HCT116 (cell line): Measurements from ENCODE around the gene NPFFR1. TPM values are rescaled to one million over a fixed set of nuclear protein-coding genes. Genes with fewer than 3 reads are reported as not detected.
"Not testable (repeated sequence)": the region's sequence is repeated elsewhere in the genome, so short reads cannot be mapped to it uniquely, and the experiment has no call there.

Experiments used
- ATAC-seq: fragments of 200-7000 bp; cut with Tn5 transposase; 2 replicates; pipeline ENCODE4 v1.9.1; 2020; ENCODE audit warnings: mild to moderate bottlenecking, moderate library complexity
- BruUV-seq: library from RNA; stranded (reverse); fragments of 400-500 nt; replicated peaks from 2 replicates; lab custom pipeline; 2021; lab: Mats Ljungman, UMichigan
- CTCF ChIA-PET: fragments of 300-600 bp; sonication (Branson Sonifier 250); formaldehyde crosslinking; loops from one replicate; lab custom pipeline; 2021; ENCODE audit warnings: antibody characterized with exemption; lab: Charles Lee
- POLR2A ChIA-PET: fragments of 300-600, 350-600 bp; sonication (Branson Sonifier 250); formaldehyde crosslinking; loops from one replicate; lab custom pipeline; 2021; ENCODE audit warnings: antibody characterized with exemption; lab: Charles Lee
- RAD21 ChIA-PET, 2 experiments: fragments of 300-600 bp; sonication (Branson Sonifier 250); formaldehyde crosslinking; loops; one replicate each; lab custom pipeline; 2023; ENCODE audit warnings: low total read pairs in 2 of 2; ENCODE audit not compliant: uncharacterized antibody in 2 of 2, unreplicated experiment in 2 of 2, low non-redundant PET in 1 of 2; lab: Charles Lee
- DNase-seq: peaks from one replicate; pipeline ENCODE4 v3.0.0-alpha.2; 2010; ENCODE audit warnings: low read depth, low spot score
- H2AFZ ChIP-seq: fragments of 200-600 bp; shearing (Covaris generic), sonication (generic); 2 replicates; pipeline ENCODE4 v1.6.1; 2017; ENCODE audit warnings: low read depth, mixed run types, mixed read lengths, antibody characterized with exemption, low read length; ENCODE audit not compliant: poor library complexity, severe bottlenecking
- H3K27ac ChIP-seq: 2 replicates; pipeline ENCODE4 v1.5.1; 2012; ENCODE audit warnings: low read depth, low read length
- H3K27me3 ChIP-seq: fragments of 200-600 bp; sonication (generic); 2 replicates; pipeline ENCODE4 v1.6.1; 2016; ENCODE audit warnings: mixed run types, low read length, mixed read lengths; ENCODE audit not compliant: insufficient read depth
- H3K36me3 ChIP-seq, 2 experiments: fragments of 200-500 bp in 1 of 2; fragments of 200-600 bp in 1 of 2; sonication (Bioruptor generic) in 1 of 2; sonication (generic) in 1 of 2; 2 replicates each; pipeline versions ENCODE4 v1.5.1 to v1.6.1; 2014 to 2016; ENCODE audit warnings: low read length in 2 of 2, inconsistent platforms in 1 of 2, mixed read lengths in 1 of 2, mixed run types in 1 of 2; ENCODE audit not compliant: insufficient read depth in 2 of 2, control insufficient read depth in 1 of 2
- H3K4me1 ChIP-seq, 2 experiments: fragments of 200-600 bp in 1 of 2; sonication (generic) in 1 of 2; 2 replicates each; pipeline versions ENCODE4 v1.5.1 to v1.6.1; 2012 to 2017; ENCODE audit warnings: low read length in 2 of 2, inconsistent platforms in 1 of 2, mild to moderate bottlenecking in 1 of 2, mixed read lengths in 1 of 2, mixed run types in 1 of 2, moderate library complexity in 1 of 2; ENCODE audit not compliant: insufficient read depth in 2 of 2, control insufficient read depth in 1 of 2
- H3K4me2 ChIP-seq: fragments of 200-600 bp; sonication (generic); 2 replicates; pipeline ENCODE4 v1.6.1; 2017; ENCODE audit warnings: mixed run types, low read length, mixed read lengths
- H3K4me3 ChIP-seq, 2 experiments: fragments of 200-600 bp in 1 of 2; sonication (generic) in 1 of 2; replicated peaks in 1 of 2; 2 replicates each; pipeline ENCODE4 v1.5.1; 2011 to 2016; ENCODE audit warnings: low read length in 2 of 2, control low read depth in 1 of 2, low read depth in 1 of 2, mild to moderate bottlenecking in 1 of 2, mixed read lengths in 1 of 2, mixed run types in 1 of 2
- H3K79me2 ChIP-seq: fragments of 200-600 bp; sonication (generic); 2 replicates; pipeline ENCODE4 v1.6.1; 2017; ENCODE audit warnings: mild to moderate bottlenecking, mixed run types, low read length, moderate library complexity, mixed read lengths; ENCODE audit not compliant: insufficient read depth
- H3K9ac ChIP-seq: fragments of 200-600 bp; sonication (generic); 2 replicates; pipeline ENCODE4 v1.6.1; 2016; ENCODE audit warnings: low read length, mixed read lengths
- H3K9me2 ChIP-seq: fragments of 200-600 bp; sonication (generic), shearing (Covaris generic); 2 replicates; pipeline ENCODE4 v1.6.1; 2017; ENCODE audit warnings: mixed run types, mild to moderate bottlenecking, moderate library complexity; ENCODE audit not compliant: insufficient read depth
- H3K9me3 ChIP-seq, 2 experiments: fragments of 200-500 bp in 1 of 2; fragments of 200-600 bp in 1 of 2; sonication (Bioruptor generic) in 1 of 2; sonication (generic) in 1 of 2; 2 replicates each; pipeline ENCODE4 v1.6.1; 2014 to 2017; ENCODE audit warnings: low read length in 2 of 2, mixed read lengths in 2 of 2, inconsistent platforms in 1 of 2, low read depth in 1 of 2, mild to moderate bottlenecking in 1 of 2, mixed run types in 1 of 2, moderate library complexity in 1 of 2; ENCODE audit not compliant: control insufficient read depth in 1 of 2, insufficient read depth in 1 of 2
- H4K20me1 ChIP-seq: fragments of 200-600 bp; sonication (generic), shearing (Covaris generic); 2 replicates; pipeline ENCODE4 v1.6.1; 2017; ENCODE audit warnings: mixed run types, mild to moderate bottlenecking, moderate library complexity; ENCODE audit not compliant: insufficient read depth
- ATF3 ChIP-seq: IDR thresholded peaks from 2 replicates; pipeline ENCODE4 v1.6.1; 2012
- CBX3 ChIP-seq: IDR thresholded peaks from 2 replicates; pipeline ENCODE4 v1.6.1; 2012; ENCODE audit warnings: low read depth
- CEBPB ChIP-seq: IDR thresholded peaks from 2 replicates; pipeline ENCODE4 v1.6.1; 2012; ENCODE audit warnings: low read depth
- CTCF ChIP-seq, 3 experiments: fragments of 200-600 bp in 1 of 3; sonication (generic) in 1 of 3; IDR thresholded peaks in 2 of 3; conservative IDR thresholded peaks in 1 of 3; 2 replicates each; pipeline ENCODE4 v1.5.1; 2012 to 2017; ENCODE audit warnings: low read depth in 2 of 3, low read length in 2 of 3, antibody characterized with exemption in 1 of 3, borderline replicate concordance in 1 of 3, control low read depth in 1 of 3, mild to moderate bottlenecking in 1 of 3, mixed read lengths in 1 of 3, mixed run types in 1 of 3, moderate library complexity in 1 of 3; ENCODE audit not compliant: insufficient read depth in 1 of 3
- ELF1 ChIP-seq: IDR thresholded peaks from 2 replicates; pipeline ENCODE4 v1.6.1; 2012; ENCODE audit warnings: low read depth, borderline replicate concordance
- EZH2 ChIP-seq: fragments of 200-600 bp; sonication (generic); IDR thresholded peaks from 2 replicates; pipeline ENCODE4 v1.6.1; 2017; ENCODE audit warnings: antibody characterized with exemption, mixed run types
- EZH2phosphoT487 ChIP-seq: fragments of 200-600 bp; IDR thresholded peaks from 2 replicates; pipeline ENCODE4 v1.6.1; 2018; ENCODE audit warnings: antibody characterized with exemption, borderline replicate concordance
- JUND ChIP-seq: IDR thresholded peaks from 2 replicates; pipeline ENCODE4 v1.6.1; 2012
- MAX ChIP-seq: IDR thresholded peaks from 2 replicates; pipeline ENCODE4 v1.6.1; 2012
- POLR2A ChIP-seq: IDR thresholded peaks from 2 replicates; pipeline ENCODE4 v1.7.0; 2011; ENCODE audit warnings: borderline replicate concordance; ENCODE audit not compliant: insufficient read depth, insufficient read length; ENCODE audit errors: extremely low read depth
- POLR2AphosphoS5 ChIP-seq: IDR thresholded peaks from 2 replicates; pipeline ENCODE4 v1.6.1; 2011; ENCODE audit warnings: mild to moderate bottlenecking, low read depth, low read length, moderate library complexity
- RAD21 ChIP-seq: IDR thresholded peaks from 2 replicates; pipeline ENCODE4 v1.6.1; 2012; ENCODE audit warnings: low read depth, mild to moderate bottlenecking
- SP1 ChIP-seq: IDR thresholded peaks from 2 replicates; pipeline ENCODE4 v1.6.1; 2012; ENCODE audit warnings: low read depth
- YY1 ChIP-seq: IDR thresholded peaks from 2 replicates; pipeline ENCODE4 v1.6.1; 2011; ENCODE audit warnings: low read length, low read depth, moderate library complexity, mild to moderate bottlenecking; ENCODE audit not compliant: insufficient replicate concordance; ENCODE audit errors: extremely low read depth
- ZFX ChIP-seq: fragments of 450-650 bp; IDR thresholded peaks from 2 replicates; pipeline ENCODE4 v1.6.1; 2017
- ZNF274 ChIP-seq: fragments of 200-500 bp; sonication (Bioruptor generic); IDR thresholded peaks from 2 replicates; pipeline ENCODE4 v1.6.1; 2014; ENCODE audit warnings: mild to moderate bottlenecking, low read depth, low read length, inconsistent platforms
- intact Hi-C: fragments of 100-400 bp; cut with micrococcal nuclease; formaldehyde crosslinking; loops from 2 replicates; pipeline ENCODE4 v1.10.0; 2022
- total RNA-seq: library from RNA; stranded (reverse); gene quantifications from one replicate; pipeline ENCODE4 v1.2.1, GENCODE V29; 2021; ENCODE audit not compliant: unreplicated experiment

The NPFFR1 gene
- total RNA-seq, 1 experiment from 2014 or later: 0.02 TPM

- ATAC-seq: peak; percentile 78
- H3K79me2 ChIP-seq: peaks cover 83% of the 10 kb centered on the region
- H3K27me3 ChIP-seq, H3K9ac ChIP-seq, H4K20me1 ChIP-seq, DNase-seq, H3K9me3 ChIP-seq, H2AFZ ChIP-seq, H3K9me2 ChIP-seq, H3K4me3 ChIP-seq, BruUV-seq: not testable (repeated sequence)
- ChIA-PET CTCF (interaction anchor here (0.6 to 5.7 kb wide), 12 partner anchors 42 to 241 kb away, joined by 3 to 174 read pairs (median 10); partner anchors contain the start of gene TYSND1), POLR2A (interaction anchor here (0.7 to 3.3 kb wide), 6 partner anchors 10 to 164 kb away, joined by 3 to 19 read pairs (median 6); partner anchors contain the start of gene PPA1), RAD21 (interaction anchor here (0.6 to 2.8 kb wide), 5 partner anchors 33 to 237 kb away, joined by 5 to 30 read pairs (median 7); no protein-coding TSS in a partner anchor)
- H3K27ac ChIP-seq: peak overlapping the region; percentile 67
- peaks cover 4 to 15% of the 10 kb centered on the region in 2 experiments; a peak in 3 of 4 replicates for H3K36me3 ChIP-seq
- peak overlapping the region; percentile 70 for H3K4me2 ChIP-seq
- peaks cover 24 to 36% of the 10 kb centered on the region in 2 experiments for H3K4me1 ChIP-seq
- intact Hi-C loops: loop anchor here (5.0 kb wide), 1 partner anchor 314 kb away; no protein-coding TSS in a partner anchor
- TF ChIP-seq MAX (0 out of 2 replicates have a peak, but pooled peaks have one; percentile 4), CBX3 (peak; percentile 52; the same call in 1 of the 2 replicates)
These were observed 60.9 kb downstream of the NPFFR1 start for GRCh38 chr10:70222811-70223447.

- H3K4me1 ChIP-seq: peaks cover 24 to 36% of the 10 kb centered on the region in 2 experiments
- CTCF ChIA-PET: interaction anchor here (0.6 to 5.7 kb wide), 22 partner anchors 10 to 212 kb away, joined by 3 to 174 read pairs (median 6); partner anchors contain the start of genes PPA1, SAR1A and TYSND1
- no peak overlapping the region for H2AFZ ChIP-seq
- no peaks in the 10 kb centered on the region for H3K9me2 ChIP-seq
- no peaks in the 10 kb centered on the region for H3K27me3 ChIP-seq
- peak; percentile 85 for ATAC-seq
- H3K4me2 ChIP-seq: peak overlapping the region; percentile 70
- no peaks in the 10 kb centered on the region for H3K9me3 ChIP-seq
- POLR2A ChIA-PET: interaction anchor here (0.7 to 3.3 kb wide), 5 partner anchors 10 to 165 kb away, joined by 3 to 19 read pairs (median 9); partner anchors contain the start of gene PPA1
- peak; percentile 77 for DNase-seq
- no TSS peak for BruUV-seq
- intact Hi-C loops: loop anchor here (5.0 kb wide), 1 partner anchor 315 kb away; no protein-coding TSS in a partner anchor
- H3K36me3 ChIP-seq: peaks cover 10 to 19% of the 10 kb centered on the region in 2 experiments; a peak in 3 of 4 replicates
- peaks cover 83% of the 10 kb centered on the region for H3K79me2 ChIP-seq
- peak overlapping the region; percentile 67 for H3K27ac ChIP-seq
- RAD21 ChIA-PET: interaction anchor here (0.6 to 2.8 kb wide), 6 partner anchors 34 to 237 kb away, joined by 3 to 30 read pairs (median 6); no protein-coding TSS in a partner anchor
- peaks cover 5% of the 10 kb centered on the region; the same call in 1 of the 2 replicates for H4K20me1 ChIP-seq
- H3K4me3 ChIP-seq: peak overlapping the region in 1 of 2 experiments; percentile 19; a peak in 1 of 4 replicates
- peak overlapping the region; percentile 40; the same call in 1 of the 2 replicates for H3K9ac ChIP-seq
- TF ChIP-seq POLR2A (no peak), ZFX (no peak), SP1 (peak; percentile 66), ELF1 (no peak), CTCF (IDR thresholded peaks at IDR 0.05 in 2 of 3, conservative IDR thresholded peaks at IDR 0.05 in 1 of 3; ENCODE audit: borderline replicate concordance in 1 of 3, insufficient read depth in 1 of 3, low read depth in 2 of 3, low read length in 2 of 3) (no peak), JUND (peak; percentile 84), CBX3 (no peak; the same call in 1 of the 2 replicates), RAD21 (peak; percentile 23; the same call in 1 of the 2 replicates), POLR2AphosphoS5 (no peak; the same call in 1 of the 2 replicates), CEBPB (peak; percentile 30; the same call in 1 of the 2 replicates), EZH2phosphoT487 (no peak), EZH2 (no peak), ZNF274 (no peak), YY1 (no peak), ATF3 (no peak)
These were observed 61.4 kb downstream of the NPFFR1 start for GRCh38 chr10:70222340-70222794.
